GM20431 (cell line): ENCODE measurements around the gene ZNF366.

Experiments used
- in situ Hi-C: fragments of 300-500 bp; cut with MseI, MboI; formaldehyde crosslinking; loops from one replicate; pipeline ENCODE4 v1.15.0; 2020; ENCODE audit warnings: low sequenced_read_pairs; ENCODE audit not compliant: unreplicated experiment

ZNF366 gene

DNA sequence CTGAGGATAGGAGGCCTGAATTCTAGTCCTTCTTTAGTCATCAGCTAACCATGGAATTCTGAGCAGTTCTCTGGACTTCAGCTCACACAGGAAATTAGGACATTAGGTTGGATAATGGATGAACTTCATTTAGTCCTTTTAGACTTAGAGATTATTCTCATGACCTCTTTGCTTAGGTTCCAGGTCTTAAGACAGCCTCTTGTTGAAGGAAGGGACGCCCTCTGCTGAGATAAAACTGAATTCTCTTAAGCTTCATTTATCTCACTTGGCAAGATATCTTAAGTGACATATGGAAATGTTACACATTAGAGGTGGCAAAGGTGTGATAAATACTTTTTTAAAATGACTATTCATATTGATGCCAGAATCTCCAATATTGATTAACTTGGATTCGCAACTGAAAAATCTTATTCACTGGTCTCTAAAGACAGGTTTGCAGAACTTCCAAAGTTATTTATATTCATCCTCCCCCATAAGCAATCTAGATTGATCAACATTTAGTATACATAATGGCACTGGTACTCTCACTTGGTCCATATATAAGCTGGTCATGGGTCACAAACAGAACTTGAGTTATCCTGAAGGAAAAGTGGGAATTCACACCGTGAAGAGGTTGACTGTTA, 16.9 kb upstream of the ZNF366 start:
- in situ Hi-C loops, result loop anchor here (25.0 kb wide), 1 partner anchor 137 kb away; no protein-coding TSS in a partner anchor

- in situ Hi-C loops, result loop anchor here (25.0 kb wide), 1 partner anchor 135 kb away; no protein-coding TSS in a partner anchor
Observed at GRCh38 chr5:72522607-72523006, 15.4 kb upstream of the ZNF366 start.

GRCh38 chr5:72519111-72519510, 11.9 kb upstream of the ZNF366 start:
- in situ Hi-C loops, result loop anchor here (25.0 kb wide), 1 partner anchor 132 kb away; no protein-coding TSS in a partner anchor

DNA sequence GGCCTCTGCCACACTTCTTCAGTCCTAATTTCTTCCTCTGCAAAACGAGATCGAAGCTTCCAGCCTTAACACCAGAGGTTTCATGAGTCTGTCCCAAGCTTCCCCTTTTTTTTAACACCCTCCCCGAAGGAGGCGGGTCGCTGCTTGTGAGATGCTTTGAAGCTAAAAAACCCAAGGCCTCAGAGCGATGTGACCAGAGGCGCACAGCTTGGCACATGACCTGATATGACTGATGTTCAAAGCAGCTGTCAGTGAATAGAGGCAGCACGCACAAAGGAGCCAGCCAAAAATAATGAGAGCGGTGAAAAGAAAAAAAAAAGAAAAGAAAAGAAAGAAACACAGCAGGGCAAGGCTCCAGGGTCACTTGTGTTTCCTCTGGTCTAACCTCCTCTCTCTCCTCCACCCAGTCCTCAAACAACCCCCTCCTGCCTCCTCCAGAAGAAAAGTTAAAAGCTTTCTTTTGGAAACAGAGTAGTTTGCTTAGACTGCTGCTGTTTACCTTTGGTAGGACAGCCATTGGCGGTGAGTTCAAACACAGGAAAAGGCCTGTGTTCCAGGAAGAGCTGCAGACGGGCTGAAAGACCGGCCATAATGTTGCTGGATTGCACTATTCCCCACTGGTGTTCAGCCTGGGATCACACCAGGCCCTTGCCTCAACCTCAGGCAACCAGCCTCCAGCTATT, 10.9 kb upstream of the ZNF366 start:
- in situ Hi-C loops, result loop anchor here (25.0 kb wide), 1 partner anchor 131 kb away; no protein-coding TSS in a partner anchor

DNA sequence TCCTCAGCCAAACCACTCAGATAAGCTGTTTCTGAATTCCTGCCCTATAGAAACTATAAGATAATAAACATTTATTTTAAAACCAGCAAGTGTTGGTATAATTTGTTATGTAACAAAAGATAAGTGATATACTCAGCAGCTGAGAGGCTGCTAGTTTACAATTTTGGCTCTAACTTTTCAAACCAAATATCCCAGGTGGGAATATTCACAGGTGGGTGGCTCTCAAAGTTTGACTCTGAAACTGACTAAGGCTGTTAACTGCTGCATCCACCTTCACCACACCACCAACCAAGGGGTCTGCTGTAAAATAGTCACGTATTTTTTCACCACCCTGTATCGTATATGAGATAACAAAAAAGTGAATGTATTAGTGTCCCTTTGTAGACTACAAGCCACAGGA, 9.7 kb upstream of the ZNF366 start:
- in situ Hi-C loops, result loop anchor here (25.0 kb wide), 1 partner anchor 130 kb away; no protein-coding TSS in a partner anchor

GRCh38 chr5:72515211-72515610, 8.0 kb upstream of the ZNF366 start:
- in situ Hi-C loops, result loop anchor here (25.0 kb wide), 1 partner anchor 128 kb away; no protein-coding TSS in a partner anchor

DNA sequence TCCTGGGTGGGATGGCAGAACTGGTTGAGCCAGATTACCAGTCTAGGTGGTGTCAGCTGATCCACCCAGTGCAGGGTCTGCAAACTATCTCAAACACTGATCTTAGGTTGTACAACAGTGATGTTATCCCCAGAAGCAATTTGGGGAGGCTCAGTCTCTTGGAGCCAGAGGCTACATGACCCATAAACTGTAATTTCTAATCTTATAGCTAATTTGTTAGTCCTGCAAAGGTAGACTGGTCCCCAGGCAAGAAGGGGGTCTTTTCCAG, 5.3 kb upstream of the ZNF366 start:
- in situ Hi-C loops, result loop anchor here (25.0 kb wide), 1 partner anchor 125 kb away; no protein-coding TSS in a partner anchor

DNA sequence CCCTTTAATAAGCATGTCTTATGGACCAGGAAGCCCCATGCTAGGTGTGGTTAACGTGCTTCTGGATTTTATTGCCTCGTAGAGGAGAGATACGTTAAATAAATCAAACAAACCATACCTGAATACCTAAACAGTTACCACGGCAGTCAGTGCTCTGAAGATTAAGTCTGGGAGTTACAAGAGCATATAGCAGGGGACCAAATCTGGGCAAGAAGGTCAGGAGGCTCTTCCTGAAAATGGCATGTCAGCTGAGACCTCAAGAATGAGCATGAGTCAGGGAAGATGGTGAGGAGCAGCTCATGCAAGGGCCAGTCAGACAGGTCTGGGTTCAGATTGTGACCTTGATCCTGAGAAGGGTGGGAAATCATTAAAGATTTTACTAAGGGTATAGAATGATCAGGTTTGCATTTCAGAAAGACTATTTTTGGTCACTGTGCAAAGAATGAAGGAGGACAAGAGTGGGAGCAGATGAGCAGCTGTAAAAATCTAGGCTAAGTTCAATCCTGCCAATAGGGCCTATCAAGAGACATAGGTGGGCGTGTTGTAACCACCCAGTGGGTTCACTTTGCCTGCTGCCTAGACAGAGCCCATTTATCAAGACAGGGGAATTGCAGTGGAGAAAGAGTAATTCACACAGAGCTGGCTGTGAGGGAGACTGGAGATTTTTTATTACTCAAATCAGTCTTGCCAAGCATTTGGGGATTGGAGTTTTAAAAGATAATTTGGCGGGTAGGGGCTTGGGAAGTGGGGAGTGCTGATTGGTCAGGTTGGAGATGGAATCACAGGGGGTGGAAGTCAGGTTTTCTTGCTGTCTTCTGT, 4.8 kb upstream of the ZNF366 start:
- in situ Hi-C loops, result loop anchor here (25.0 kb wide), 1 partner anchor 125 kb away; no protein-coding TSS in a partner anchor

DNA sequence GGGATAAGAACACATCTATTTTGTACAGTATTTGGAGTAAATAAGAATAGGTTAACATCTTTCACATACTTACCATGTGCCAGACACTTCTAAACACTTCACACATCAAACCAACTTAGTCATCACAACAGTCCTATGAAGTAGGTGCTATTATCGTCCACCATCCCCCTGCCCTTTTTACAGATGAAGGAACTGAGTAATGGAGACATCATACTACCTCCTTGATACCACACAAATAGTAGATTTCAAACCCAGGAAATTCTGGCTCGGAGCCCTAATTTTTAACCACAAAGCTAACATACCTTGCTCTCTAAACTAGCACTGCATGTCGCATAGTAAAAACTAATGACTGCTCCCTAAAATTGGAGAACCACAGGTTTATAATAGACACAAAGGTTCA, 4.2 kb upstream of the ZNF366 start:
- in situ Hi-C loops, result loop anchor here (25.0 kb wide), 1 partner anchor 124 kb away; no protein-coding TSS in a partner anchor

GRCh38 chr5:72510610-72511181, 3.5 kb upstream of the ZNF366 start:
- in situ Hi-C loops, result loop anchor here (25.0 kb wide), 1 partner anchor 123 kb away; no protein-coding TSS in a partner anchor

GRCh38 chr5:72509401-72509800, 2.2 kb upstream of the ZNF366 start:
- in situ Hi-C loops, result loop anchor here (25.0 kb wide), 1 partner anchor 122 kb away; no protein-coding TSS in a partner anchor

DNA sequence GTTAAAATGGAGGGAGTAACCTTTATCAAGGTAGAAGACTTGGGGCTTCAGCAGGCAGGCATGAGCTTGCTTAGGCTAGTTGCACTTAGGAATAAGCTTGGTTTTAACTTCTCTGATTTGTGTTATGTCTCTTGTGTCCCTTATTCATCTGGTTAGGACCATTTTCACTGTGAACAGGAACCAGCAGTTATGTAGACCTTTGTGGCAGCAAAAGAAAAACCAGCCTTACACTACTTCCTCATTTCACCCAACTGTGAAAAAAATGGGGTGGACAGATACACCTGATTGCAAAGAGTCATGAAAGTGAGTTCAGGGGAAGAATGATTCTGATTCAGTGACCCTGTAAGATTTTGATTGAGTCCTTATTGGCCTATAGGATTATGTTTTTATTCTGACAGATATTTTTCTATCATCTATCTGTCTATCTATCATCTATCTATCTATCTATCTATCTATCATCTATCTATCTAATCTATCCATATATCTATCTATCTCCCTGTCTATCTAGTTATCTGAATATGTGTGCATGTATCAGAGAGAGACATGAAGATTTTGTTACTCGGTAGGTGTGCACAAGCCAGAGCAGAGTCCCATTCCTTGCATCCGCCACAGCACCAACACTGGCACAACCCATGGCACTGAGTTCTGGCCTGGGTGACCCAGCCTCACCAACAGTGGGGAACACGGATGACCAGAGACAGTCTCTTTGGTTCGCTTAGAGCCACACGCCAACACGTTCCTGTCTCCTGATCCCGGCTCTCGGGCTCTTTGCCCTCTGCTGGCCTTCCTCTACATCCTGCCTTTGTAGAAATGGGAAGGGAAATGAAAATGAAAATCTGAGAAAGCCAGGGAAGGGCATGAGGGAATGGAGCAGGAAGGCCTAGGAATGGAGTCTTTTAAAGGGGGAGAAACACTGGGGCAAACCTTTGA, 1.3 kb upstream of the ZNF366 start:
- in situ Hi-C loops, result loop anchor here (25.0 kb wide), 1 partner anchor 121 kb away; no protein-coding TSS in a partner anchor

DNA sequence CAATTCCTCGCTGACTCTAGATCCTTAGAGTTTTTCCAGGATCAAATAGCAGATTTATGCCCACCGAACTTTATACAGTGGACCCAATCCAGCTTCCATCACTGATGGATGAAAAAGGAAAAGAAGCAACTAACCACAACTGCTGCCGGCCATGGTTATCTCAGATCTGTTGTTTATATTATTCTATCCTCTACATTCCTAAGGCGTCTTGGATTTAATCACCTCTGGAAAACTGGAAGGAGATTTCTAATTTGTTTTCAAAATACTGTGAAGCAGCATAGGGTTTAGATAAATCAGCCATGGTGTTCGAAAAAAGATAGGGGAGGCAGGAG, 663 bp upstream of the ZNF366 start:
- in situ Hi-C loops, result loop anchor here (25.0 kb wide), 1 partner anchor 121 kb away; no protein-coding TSS in a partner anchor

GRCh38 chr5:72506158-72506549, 1.1 kb downstream of the ZNF366 start:
- in situ Hi-C loops, result loop anchor here (25.0 kb wide), 1 partner anchor 119 kb away; no protein-coding TSS in a partner anchor

DNA sequence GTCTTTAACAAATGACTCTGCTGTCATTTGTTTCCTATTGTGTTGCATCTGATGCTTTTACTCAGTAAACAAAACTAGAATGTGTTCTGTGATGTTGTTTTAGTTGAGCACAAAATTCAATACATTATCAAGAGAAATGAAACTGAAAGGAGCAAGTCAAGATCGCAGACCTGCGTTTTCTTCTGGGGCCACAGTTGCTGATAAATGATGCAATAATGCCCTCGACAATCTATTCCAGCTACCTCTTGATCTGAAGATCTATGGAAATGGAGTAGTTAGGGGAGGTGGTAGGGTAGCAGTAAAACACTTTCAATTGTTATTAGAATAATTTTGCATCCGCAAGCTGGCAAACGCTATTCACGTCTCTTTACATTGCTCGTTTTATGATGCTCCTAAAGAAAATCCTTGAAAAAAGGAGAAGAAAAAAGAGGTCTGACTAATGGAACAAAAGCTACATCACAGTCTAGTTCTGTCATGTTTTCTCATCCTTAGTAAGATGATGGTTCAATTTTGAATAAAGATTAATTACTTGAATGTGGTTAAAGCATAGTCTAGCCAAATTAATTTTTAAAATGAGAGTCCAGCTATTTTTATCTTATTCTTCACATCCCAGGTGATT, 1.6 kb downstream of the ZNF366 start:
- in situ Hi-C loops, result loop anchor here (25.0 kb wide), 1 partner anchor 118 kb away; no protein-coding TSS in a partner anchor

DNA sequence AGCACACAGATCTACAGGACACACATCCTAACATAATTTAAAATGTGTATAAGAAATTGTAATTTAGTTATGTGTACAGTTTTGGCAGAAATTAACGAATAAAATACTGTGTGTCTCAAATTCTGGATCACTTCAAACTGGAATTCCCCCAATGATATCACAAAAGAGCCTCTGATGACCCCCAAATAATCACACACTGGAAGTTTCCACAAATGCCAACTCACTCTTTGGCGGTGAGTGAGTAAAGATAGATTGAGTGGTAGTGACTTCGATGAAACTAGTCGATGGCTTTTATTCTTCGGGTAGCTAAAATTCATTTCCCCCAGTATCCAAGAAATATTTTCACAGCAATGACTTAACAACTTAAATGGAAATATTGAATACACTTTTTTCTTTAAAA, 2.2 kb downstream of the ZNF366 start:
- in situ Hi-C loops, result loop anchor here (25.0 kb wide), 1 partner anchor 118 kb away; no protein-coding TSS in a partner anchor

DNA sequence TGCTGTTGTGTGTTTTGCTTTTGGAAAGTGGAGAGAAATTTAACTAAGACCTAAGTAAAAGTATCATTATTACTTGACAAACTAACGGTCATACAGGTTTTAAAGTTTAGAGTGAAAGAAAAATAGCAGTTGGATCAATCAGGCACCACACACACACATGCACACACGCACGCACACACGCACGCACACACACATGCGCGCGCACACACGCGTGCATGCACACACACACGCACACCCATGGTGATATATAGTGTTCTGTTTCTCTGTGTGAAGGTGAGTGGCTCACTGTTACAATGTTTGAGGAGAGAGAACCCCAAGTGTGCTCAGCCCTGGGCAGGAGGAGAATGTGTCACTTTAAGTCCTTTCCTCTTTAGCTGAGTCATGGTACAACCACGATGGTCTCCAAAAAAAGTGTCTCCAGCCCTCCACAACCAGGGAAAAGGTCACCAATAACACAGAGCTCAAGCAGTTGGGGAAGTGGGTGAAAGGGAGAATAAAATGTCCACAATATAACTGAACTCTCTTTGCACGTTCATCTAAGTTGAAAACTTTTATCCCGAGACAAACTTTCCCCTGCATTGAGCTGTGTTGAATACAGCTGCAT, 3.2 kb downstream of the ZNF366 start:
- in situ Hi-C loops, result loop anchor here (25.0 kb wide), 1 partner anchor 117 kb away; no protein-coding TSS in a partner anchor

GRCh38 chr5:72501488-72501887, 5.7 kb downstream of the ZNF366 start:
- in situ Hi-C loops, result loop anchor here (25.0 kb wide), 1 partner anchor 114 kb away; no protein-coding TSS in a partner anchor
